ENCODE data around the gene MARVELD3.
A peak's percentile ranks its signal among the peaks of the same experiment; 100 is the strongest.

The MARVELD3 gene

DNA sequence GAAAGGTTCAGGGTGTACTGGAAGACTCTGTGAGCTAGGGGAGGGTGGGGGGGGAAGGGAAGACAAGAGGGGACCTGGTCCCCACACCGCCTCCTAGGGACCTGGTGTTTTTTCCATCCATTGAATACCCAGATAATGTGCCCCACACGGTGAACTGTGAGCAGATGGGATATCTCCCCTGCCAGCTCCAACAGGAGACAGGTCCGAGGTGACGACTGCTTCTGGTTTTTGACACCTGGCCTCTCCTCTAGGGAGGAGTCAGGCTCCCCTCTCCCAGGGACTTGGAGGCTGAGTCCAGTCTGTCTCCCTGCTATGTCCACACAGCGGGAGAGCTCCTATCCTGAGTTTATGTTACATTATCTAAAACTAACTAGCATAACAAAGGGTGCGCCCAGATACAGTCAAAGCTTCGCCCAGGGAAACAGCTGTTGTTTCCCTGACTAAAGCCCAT, 1.8 kb downstream of the MARVELD3 start:
- TF ChIP-seq, protein P1, sequence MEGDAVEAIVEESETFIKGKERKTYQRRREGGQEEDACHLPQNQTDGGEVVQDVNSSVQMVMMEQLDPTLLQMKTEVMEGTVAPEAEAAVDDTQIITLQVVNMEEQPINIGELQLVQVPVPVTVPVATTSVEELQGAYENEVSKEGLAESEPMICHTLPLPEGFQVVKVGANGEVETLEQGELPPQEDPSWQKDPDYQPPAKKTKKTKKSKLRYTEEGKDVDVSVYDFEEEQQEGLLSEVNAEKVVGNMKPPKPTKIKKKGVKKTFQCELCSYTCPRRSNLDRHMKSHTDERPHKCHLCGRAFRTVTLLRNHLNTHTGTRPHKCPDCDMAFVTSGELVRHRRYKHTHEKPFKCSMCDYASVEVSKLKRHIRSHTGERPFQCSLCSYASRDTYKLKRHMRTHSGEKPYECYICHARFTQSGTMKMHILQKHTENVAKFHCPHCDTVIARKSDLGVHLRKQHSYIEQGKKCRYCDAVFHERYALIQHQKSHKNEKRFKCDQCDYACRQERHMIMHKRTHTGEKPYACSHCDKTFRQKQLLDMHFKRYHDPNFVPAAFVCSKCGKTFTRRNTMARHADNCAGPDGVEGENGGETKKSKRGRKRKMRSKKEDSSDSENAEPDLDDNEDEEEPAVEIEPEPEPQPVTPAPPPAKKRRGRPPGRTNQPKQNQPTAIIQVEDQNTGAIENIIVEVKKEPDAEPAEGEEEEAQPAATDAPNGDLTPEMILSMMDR (IDR thresholded peaks at IDR 0.05; ENCODE audit: low read depth, low read length): no peak
- DNase-seq (ENCODE audit: extremely low read depth, low read depth): no peak

DNA sequence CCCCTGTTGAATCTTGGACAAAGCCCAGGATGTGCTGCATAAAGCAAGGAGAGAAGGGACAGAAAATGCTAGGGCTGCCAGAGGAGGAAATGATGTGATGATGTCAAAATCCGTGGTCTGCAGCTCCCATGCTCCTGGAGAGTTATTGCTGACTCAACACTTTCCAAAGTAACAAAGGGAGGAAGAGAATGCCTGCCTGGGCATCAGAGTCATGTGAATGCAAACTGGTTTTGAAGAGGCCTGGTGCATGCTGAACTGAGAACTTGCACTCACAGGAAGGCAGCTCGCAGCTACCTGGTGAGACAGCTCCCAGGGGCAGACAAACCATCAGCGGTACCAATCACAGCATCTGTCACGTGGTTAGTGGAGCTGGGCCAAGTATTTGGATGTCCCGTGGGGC, 2.8 kb downstream of the MARVELD3 start:
- DNase-seq (ENCODE audit: extremely low read depth, low read depth): no peak
- TF ChIP-seq, protein P1 (IDR thresholded peaks at IDR 0.05; ENCODE audit: low read depth, low read length): no peak

DNA sequence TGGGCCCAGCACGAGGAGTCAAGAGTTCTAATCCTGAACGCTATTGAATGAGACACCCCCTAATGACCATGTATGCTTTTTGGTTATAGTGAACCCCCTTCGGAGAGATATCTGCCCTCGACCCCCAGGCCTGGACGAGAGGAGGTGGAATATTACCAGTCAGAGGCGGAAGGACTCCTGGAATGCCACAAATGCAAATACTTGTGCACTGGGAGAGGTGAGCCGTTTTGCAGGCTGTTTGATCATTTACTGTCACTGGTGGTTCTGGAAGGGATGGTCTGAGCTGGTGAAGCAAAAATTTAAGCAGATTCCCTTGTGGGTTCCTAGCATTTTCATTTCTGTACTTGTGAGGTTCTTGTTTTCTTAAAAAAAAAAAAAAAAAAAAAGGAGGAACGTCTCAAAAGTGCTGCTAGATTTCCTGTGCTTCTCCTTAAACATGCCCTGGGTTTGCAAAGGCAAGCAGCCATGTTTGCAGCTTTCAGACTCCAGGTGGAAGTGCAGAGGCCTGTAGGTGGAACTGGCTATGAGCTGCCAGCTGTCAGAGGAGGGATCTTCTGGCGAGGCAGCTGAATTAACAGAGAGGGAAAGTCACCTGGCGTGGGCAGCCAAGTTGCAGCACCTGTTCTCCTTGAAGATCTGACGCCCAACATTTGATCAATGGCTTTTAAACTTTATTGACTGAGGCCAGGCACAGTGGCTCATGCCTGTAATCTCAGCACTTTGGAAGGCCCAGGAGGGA, 3.5 kb downstream of the MARVELD3 start:
- TF ChIP-seq, protein P1 (IDR thresholded peaks at IDR 0.05; ENCODE audit: low read depth, low read length): no peak
- no peak for DNase-seq (ENCODE audit: extremely low read depth, low read depth)

DNA sequence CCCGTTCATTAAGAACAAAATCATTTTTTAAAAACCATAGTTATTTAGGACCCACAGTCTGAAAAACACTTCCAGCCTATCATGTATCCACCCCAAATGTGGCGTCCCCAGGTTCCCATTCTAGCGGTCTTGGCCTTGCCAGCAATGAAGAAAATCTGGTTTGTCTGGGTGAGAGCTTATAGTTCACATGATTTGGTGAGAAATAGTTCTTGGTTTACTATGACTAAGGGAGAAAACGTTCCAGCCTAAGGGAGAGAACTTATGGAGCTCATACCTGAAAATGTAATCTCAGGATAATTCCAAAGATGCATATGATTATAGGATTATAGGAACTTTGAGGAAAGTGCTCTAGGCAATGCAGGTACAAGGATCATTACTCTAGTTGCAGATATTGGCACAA, 4.8 kb downstream of the MARVELD3 start:
- DNase-seq (ENCODE audit: extremely low read depth, low read depth): no peak
- TF ChIP-seq, protein P1 (IDR thresholded peaks at IDR 0.05; ENCODE audit: low read depth, low read length): no peak

GRCh38 chr16:71631776-71632175, 5.8 kb downstream of the MARVELD3 start:
- DNase-seq (ENCODE audit: extremely low read depth, low read depth): no peak
- TF ChIP-seq, protein P1 (IDR thresholded peaks at IDR 0.05; ENCODE audit: low read depth, low read length): no peak

DNA sequence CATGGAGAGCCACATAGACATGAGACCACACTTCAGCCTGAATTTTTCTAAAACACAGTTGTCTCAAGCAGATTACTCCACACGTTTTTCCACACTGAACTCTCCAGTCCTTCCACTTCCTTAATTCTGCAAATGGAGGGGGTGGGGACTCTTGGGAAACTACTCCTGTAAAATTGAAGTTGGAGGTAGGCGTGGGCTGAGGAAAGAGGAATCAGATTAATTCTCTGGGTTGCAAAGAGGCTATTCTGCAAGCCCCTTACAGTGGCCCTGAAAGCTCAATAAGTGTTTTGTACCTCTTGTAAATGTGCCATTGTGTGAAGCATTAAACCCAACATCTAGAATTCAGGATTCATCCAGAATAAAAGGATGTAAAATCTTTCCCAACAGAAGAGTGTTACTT, 9.6 kb downstream of the MARVELD3 start:
- no peak for DNase-seq (ENCODE audit: extremely low read depth, low read depth)
- TF ChIP-seq, protein P1 (IDR thresholded peaks at IDR 0.05; ENCODE audit: low read depth, low read length): no peak

DNA sequence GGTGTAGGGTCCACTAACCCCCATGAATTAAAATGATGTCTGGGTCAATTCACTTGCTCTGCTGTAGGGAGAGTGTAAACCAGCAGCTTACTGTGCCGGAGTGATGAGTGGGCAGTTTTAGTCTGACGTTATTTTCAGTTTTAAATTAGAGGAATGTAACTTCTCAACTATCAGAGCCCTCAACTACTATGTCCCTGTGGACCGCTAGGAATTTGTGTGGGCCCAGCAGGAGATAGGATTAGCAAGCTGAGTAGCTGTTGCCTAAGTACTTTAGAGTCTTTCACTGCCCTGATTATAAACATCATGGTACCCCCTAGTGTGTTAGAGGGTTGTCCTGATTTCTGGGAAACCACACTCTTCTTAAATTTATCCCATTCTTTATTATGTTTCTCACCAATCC, 11.4 kb downstream of the MARVELD3 start:
- TF ChIP-seq, protein P1 (IDR thresholded peaks at IDR 0.05; ENCODE audit: low read depth, low read length): no peak

More for the DNA sequence above, 11.4 kb downstream of the MARVELD3 start:
- peak; percentile 19 for DNase-seq (ENCODE audit: extremely low read depth, low read depth)

Measured in AG09319 (cell line).